Right cardiac atrium (tissue), 5 donors: ENCODE measurements around the gene KTN1. TPM values are rescaled to one million over a fixed set of nuclear protein-coding genes. Genes with fewer than 3 reads are reported as not detected.

ENCODE experiments used
- ATAC-seq, 2 donors: fragments of 200-7000 bp; cut with Tn5 transposase; one replicate each; pipeline versions ENCODE4 v1.8.0 to v1.9.1; 2020; ENCODE audit warnings: moderate library complexity in 2 of 2, mild to moderate bottlenecking in 1 of 2
- DNase-seq, 3 donors: peaks; one replicate each; pipeline ENCODE4 v3.0.0-alpha.2; 2020
- H3K27ac ChIP-seq: one replicate; pipeline ENCODE4 v1.5.1; 2013; ENCODE audit warnings: mild to moderate bottlenecking, low read length, control low read depth, moderate library complexity
- H3K27me3 ChIP-seq: one replicate; pipeline ENCODE4 v1.6.1; 2013; ENCODE audit not compliant: control insufficient read depth, insufficient read depth
- H3K4me1 ChIP-seq: one replicate; pipeline ENCODE4 v1.6.1; 2013; ENCODE audit warnings: low read length; ENCODE audit not compliant: control insufficient read depth, insufficient read depth
- H3K4me3 ChIP-seq: one replicate; pipeline ENCODE4 v1.5.1; 2013; ENCODE audit warnings: low read length, control low read depth
- H3K9me3 ChIP-seq: one replicate; pipeline ENCODE4 v1.6.1; 2013; ENCODE audit warnings: low read length; ENCODE audit not compliant: control insufficient read depth
- WGBS: extraction: QIAGEN DNeasy Blood & Tissue Kit; methylation state at CpG from one replicate; pipeline ENCODE4 v1.1.7; 2013; 5-methylcytosine and 5-hydroxymethylcytosine counted together
- intact Hi-C, 4 donors: fragments of 100-400 bp; cut with DNase I; formaldehyde crosslinking; loops; one replicate each; pipeline versions ENCODE4 v1.11.0 to v1.14.0; 2022 to 2023
- polyA plus RNA-seq: library from polyadenylated mRNA; stranded (reverse); fragments of 200-250 nt; gene quantifications from one replicate; pipeline ENCODE4 v1.2.3, GENCODE V29; 2013
- total RNA-seq, 4 donors: library from RNA; stranded (reverse); fragmentation: NEBNext Ultra II Directional; extraction: Animal tissue kit (Norgen Biotek cat#: 25700); gene quantifications; one replicate each; pipeline ENCODE4 v1.2.1, GENCODE V29; 2021
- donor health status: healthy with polysubstance abuse.
- donor health status: DM: no; HTN: yes; CAD: no.
- donor health status: DM: no; HTN: no; CAD: no.
- donor health status: DM: no; HTN: yes; CAD: no; lungs with severe emphysema.
- donor health status: DM: yes; HTN: yes; CAD: no.

Gene KTN1
- total and polyA plus RNA-seq, 5 donors: 146 to 232 (median 208) TPM

DNA sequence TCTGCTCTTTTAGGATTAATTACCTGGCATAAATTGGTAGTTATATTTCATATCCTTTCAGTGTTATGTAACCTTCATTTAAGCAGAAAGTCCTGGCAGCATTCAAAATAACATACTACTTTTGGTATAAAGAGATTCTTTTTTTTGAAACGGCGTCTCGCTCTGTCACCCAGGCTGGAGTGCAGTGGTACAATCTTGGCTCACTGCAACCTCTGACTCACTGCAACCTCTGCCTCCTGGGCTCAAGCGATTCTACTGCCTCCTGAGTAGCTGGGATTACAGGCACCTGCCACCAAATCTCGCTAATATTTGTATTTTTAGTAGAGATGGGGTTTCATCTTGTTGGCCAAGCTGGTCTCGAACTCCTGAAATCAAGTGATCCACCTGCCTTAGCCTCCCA is 9.2 kb downstream of the KTN1 start:
- H3K9me3 ChIP-seq: no peaks in the 10 kb centered on the region
- DNase-seq (no peak), ATAC-seq (peak; percentile 46 to 58)
- intact Hi-C loops: no loop called here
- no peak overlapping the region for H3K4me3 ChIP-seq
- H3K27me3 ChIP-seq: no peaks in the 10 kb centered on the region
- no peak overlapping the region for H3K27ac ChIP-seq
- 74% methylated on average over 6 of the region's 6 CpGs for WGBS
- peaks cover 4% of the 10 kb centered on the region for H3K4me1 ChIP-seq

DNA sequence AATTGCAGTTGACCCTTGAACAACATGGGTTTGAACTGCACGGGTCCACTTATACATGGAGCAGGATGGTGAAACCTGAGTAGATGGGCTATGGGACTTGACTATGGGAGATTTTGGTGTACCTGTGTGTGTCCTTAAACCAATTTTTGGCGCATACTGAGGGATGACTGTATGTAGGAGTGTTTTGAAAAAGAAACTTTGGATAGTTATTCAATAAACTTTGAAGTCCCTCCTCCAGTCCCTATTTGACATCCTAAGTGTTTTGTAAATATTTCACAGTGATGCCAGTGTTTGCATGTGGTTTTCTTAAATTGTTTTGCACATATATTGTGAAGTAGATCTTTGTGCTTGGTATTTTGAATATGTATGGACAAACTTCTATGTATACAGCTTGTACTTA is 12.4 kb downstream of the KTN1 start:
- H3K27me3 ChIP-seq: no peaks in the 10 kb centered on the region
- no peak for ATAC-seq
- H3K4me1 ChIP-seq: no peaks in the 10 kb centered on the region
- no peaks in the 10 kb centered on the region for H3K9me3 ChIP-seq
- whole genome bisulfite sequencing: 82% methylated on average over 2 of the region's 2 CpGs
- intact Hi-C loops: no loop called here
- DNase-seq: no peak
- no peak overlapping the region for H3K4me3 ChIP-seq
- H3K27ac ChIP-seq: no peak overlapping the region

DNA sequence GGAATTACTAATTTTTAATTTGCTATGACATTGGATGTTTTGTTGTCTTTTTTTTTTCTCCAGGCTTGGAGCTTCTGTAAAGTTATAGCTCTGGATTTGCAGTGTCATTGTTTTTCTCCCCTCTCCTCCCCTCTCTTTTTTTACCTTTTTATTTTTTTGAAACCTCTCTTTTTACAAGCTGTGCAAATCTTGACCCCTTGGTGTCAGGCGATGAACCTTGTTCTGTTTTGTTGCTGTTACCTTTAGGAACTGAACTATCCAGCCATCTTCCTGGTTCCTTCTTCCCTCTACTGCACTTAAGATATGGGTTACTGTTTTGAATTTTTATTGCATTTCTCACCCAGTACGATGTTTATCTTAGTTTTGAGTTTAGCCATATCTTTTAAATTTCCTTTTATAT is 13.7 kb downstream of the KTN1 start:
- no peak for DNase-seq
- no peak overlapping the region for H3K27ac ChIP-seq
- no peak overlapping the region for H3K4me3 ChIP-seq
- H3K4me1 ChIP-seq: no peaks in the 10 kb centered on the region
- intact Hi-C loops: no loop called here
- no peaks in the 10 kb centered on the region for H3K27me3 ChIP-seq
- 65% methylated on average over 2 of the region's 2 CpGs for WGBS
- ATAC-seq: no peak
- no peaks in the 10 kb centered on the region for H3K9me3 ChIP-seq

DNA sequence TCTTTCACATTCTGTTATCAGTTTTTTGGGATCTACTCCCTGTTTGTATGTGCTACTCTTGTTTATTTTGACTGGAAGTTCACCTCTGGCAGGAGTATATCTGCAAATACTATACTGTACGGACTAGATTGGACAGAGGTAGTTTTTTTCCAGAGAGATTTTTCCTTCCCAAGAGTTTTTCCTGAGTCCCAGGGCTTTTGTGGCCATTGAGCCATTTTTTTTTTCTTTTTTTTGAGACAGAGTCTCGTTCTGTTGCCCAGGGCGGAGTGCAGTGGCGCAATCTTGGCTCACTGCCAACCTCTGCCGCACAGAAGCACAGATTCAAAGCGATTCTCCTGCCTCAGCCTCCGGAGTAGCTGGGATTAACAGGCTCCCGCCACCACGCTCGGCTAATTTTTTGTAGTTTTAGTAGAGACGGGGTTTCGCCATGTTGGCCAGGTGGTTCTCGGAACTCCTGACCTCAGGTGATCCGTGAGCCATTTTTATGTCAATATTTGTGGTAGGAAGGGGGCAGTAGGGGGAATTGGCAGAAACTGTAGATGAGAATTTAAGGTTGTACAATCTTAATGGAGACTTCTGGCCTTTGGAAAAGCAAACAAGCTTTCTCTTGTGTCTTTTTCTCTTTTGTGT is 19.4 kb downstream of the KTN1 start:
- WGBS: 77% methylated on average over 14 of the region's 14 CpGs
- Histone ChIP-seq H3K4me1 (peaks cover 2% of the 10 kb centered on the region), H3K9me3 (no peaks in the 10 kb centered on the region), H3K4me3 (no peak overlapping the region), H3K27me3 (no peaks in the 10 kb centered on the region), H3K27ac (no peak overlapping the region)
- intact Hi-C loops: no loop called here
- peak in 1 of 2 donors; percentile 61 for ATAC-seq
- peak; percentile 55 to 75 (median 75) for DNase-seq

DNA sequence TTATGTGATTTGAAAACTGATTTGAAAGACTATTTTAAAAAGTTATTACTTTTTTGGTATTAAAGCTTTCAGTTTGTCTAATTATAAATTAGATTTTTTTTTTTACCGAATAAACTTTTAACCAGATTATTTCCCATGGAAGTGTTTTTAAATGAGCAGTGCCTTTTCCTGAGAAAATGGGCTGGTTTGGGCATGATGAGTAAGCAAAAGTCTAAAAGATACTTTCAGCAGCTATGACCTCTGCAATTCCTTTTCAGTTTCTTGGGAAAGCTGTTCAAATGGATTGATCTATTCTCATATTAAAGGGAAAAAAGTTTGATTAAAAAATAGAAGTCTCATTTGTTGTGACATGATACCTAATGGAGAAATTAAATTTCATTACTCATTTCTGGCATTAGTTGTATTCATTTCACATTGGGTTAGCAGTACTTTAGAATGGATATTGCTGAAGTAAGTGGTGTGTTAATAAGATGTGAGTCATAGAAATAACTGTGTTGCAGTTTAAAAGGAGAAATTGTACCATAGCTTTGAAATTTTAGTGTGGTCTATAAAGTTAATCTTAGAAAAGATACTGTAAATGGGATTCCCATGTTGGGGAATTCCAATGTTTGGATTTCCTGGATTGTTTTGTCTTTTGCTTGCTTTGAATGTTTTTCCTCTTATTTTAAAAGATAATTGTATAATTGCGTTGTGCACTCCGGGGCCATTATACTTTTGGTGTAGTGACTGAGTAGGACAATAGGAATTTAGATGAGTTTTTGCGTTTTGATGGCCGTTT is 21.0 kb downstream of the KTN1 start:
- no peaks in the 10 kb centered on the region for H3K27me3 ChIP-seq
- WGBS: 68% methylated on average over 5 of the region's 5 CpGs
- H3K27ac ChIP-seq: no peak overlapping the region
- intact Hi-C loops: no loop called here
- no peak overlapping the region for H3K4me3 ChIP-seq
- ATAC-seq: no peak
- no peak for DNase-seq
- H3K9me3 ChIP-seq: no peaks in the 10 kb centered on the region
- H3K4me1 ChIP-seq: peaks cover 4% of the 10 kb centered on the region

DNA sequence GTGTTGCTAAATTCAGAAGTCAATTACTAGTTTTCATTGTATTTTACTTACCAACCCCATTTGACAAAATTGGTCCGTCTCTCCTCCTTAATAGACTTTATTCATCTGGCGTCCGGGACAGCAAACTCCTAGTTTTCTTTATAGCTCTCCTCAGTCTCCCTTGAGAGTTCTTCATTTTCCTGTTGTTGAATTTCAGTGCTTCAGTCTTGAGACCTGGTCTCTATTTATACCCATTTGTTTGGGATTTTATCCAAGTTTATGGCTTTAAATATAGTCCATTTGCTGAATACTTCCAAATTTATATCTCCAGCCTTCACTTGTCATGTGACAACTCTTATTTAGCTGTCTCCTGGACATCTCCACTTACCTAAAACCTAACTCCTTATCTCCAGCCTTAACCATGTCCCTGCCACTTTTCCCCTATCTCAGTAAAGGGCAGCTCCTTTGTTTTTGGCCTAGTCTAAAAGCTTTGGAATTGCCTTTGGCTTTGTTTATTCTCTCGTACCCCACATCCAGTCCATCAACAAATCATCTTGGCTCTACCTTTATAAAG is 23.5 kb downstream of the KTN1 start:
- intact Hi-C loops: no loop called here
- Histone ChIP-seq H3K9me3 (no peaks in the 10 kb centered on the region), H3K27me3 (no peaks in the 10 kb centered on the region), H3K27ac (no peak overlapping the region), H3K4me1 (peaks cover 6% of the 10 kb centered on the region), H3K4me3 (no peak overlapping the region)
- DNase-seq (no peak), ATAC-seq (no peak)
- WGBS: 63% methylated on average over 4 of the region's 4 CpGs

DNA sequence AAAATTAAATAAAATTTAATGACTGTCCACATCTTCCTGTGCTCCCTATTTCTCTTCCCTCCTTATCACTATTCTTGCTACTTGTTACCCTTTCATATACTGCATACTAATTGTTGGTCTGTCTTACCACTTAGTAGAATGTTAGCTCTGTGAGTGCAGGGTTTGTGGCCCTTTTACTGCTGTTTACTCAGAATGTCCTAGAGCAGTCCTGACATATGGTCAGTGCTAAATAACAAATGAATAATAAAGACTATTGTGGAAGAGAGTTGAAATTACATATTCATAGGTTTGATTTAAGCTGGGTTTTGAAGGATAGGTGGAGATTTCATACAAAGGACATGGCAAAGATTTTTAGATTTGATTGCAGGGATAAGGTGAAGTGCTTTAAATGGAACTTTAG is 24.5 kb downstream of the KTN1 start:
- Histone ChIP-seq H3K4me1 (peaks cover 8% of the 10 kb centered on the region), H3K27ac (no peak overlapping the region), H3K9me3 (no peaks in the 10 kb centered on the region), H3K27me3 (no peaks in the 10 kb centered on the region), H3K4me3 (no peak overlapping the region)
- ATAC-seq (no peak), DNase-seq (no peak)
- intact Hi-C loops: no loop called here

DNA sequence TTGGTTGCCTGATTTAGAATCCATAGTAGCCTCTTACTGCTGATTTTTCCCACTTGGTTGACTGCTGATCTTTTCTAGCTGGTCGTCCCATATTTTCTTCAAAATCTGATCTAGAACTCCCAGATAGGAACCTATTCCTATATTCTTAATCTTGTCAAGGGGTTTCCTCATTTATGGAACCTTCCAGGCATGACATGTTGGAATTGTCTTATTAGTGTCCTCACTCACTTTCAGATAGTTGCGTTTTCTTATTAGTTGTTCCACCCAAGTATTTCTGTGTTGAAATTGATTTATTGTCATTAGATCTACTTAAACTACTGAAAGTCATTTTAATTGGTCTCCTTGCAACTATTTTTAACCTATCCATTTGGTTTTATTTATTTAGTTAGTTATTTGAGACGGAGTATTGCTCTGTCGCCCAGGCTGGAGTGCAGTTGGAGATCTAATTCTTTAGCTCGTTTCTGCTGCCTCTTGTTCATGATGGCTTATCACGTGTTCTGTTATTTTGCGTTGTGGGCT is 25.0 kb downstream of the KTN1 start:
- Histone ChIP-seq H3K9me3 (no peaks in the 10 kb centered on the region), H3K27me3 (no peaks in the 10 kb centered on the region), H3K27ac (no peak overlapping the region), H3K4me1 (peaks cover 8% of the 10 kb centered on the region), H3K4me3 (no peak overlapping the region)
- DNase-seq: no peak
- no peak for ATAC-seq
- intact Hi-C loops: no loop called here
- 86% methylated on average over 7 of the region's 7 CpGs for WGBS

DNA sequence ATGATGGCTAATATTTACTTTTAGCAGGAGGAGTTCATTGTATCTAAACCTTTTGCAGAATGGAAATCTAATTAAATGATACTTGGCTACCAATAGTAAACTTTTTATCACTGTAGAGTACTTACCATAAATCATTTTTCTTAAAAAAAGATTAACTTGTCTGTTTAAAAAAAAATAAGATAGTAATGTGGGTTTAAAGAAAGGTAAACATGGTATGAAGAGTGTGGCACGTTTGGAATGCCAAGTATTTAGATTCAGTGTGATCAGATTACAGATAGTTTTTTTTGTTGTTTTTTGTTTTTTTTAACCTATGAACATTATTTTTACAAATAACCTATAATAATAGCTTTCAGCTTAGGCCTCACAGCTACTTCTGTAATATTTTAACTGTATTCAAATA is 25.8 kb downstream of the KTN1 start:
- WGBS: 23% methylated on average over 1 of the region's 1 CpG
- H3K9me3 ChIP-seq: no peaks in the 10 kb centered on the region
- ATAC-seq: no peak
- no peak for DNase-seq
- H3K27me3 ChIP-seq: no peaks in the 10 kb centered on the region
- H3K27ac ChIP-seq: no peak overlapping the region
- intact Hi-C loops: no loop called here
- no peak overlapping the region for H3K4me3 ChIP-seq
- peaks cover 8% of the 10 kb centered on the region for H3K4me1 ChIP-seq

DNA sequence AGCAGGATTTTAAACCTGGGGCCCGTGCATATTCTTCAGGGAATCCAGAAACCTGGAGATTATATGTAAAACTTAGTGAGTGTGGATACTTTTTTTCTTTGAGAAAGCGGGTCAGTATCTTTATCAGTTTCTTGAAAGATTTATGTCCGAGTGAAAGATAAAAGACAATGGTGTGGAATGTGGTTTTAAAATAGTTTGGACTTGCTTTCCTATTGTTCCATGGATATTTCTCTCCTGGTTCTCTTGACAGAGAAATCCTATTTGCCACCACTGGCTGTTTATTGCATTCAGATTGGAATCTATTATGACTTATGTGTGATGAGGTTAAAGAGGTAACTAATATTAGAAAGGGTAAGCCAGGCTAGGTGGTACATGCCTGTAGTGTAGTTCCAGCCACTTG is 27.4 kb downstream of the KTN1 start:
- Histone ChIP-seq H3K9me3 (no peaks in the 10 kb centered on the region), H3K27ac (no peak overlapping the region), H3K4me1 (peaks cover 8% of the 10 kb centered on the region), H3K4me3 (no peak overlapping the region), H3K27me3 (no peaks in the 10 kb centered on the region)
- ATAC-seq: no peak
- no peak for DNase-seq
- 53% methylated on average over 3 of the region's 3 CpGs for WGBS
- intact Hi-C loops: no loop called here

DNA sequence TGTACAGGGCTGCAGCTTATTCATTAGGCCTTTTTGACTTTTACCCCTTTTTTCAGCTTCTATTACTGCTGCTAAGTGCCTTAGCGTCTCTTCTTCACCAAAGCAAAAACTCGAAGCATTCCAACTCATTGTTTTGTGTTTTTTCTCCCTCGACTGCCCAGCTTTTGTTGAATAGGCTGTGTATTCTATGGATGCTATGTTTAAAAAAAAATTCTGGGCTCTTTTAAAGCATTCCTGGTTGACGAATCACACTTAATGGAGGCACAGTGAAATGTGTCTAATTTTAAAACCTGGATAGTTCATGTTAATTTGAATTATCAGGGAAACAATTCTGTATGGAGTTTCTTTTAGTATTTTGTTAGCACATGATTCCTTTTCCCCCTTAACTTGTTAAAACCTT is 29.7 kb downstream of the KTN1 start:
- WGBS: 30% methylated on average over 4 of the region's 4 CpGs
- intact Hi-C loops: no loop called here
- DNase-seq: no peak
- no peak for ATAC-seq
- no peaks in the 10 kb centered on the region for H3K27me3 ChIP-seq
- no peak overlapping the region for H3K27ac ChIP-seq
- H3K4me3 ChIP-seq: no peak overlapping the region
- H3K4me1 ChIP-seq: peaks cover 9% of the 10 kb centered on the region
- H3K9me3 ChIP-seq: no peaks in the 10 kb centered on the region
